Panc1 (cell line): ENCODE data around the gene SYNE1. TPM values are rescaled to one million over a fixed set of nuclear protein-coding genes. Genes with fewer than 3 reads are reported as not detected.

Experiments used
- ATAC-seq: fragments of 200-7000 bp; cut with Tn5 transposase; 2 replicates; pipeline ENCODE4 v1.9.1; 2020; ENCODE audit warnings: mild to moderate bottlenecking, moderate library complexity
- BruUV-seq: library from RNA; stranded (reverse); fragments of 400-500 nt; replicated peaks from 2 replicates; lab custom pipeline; 2021; lab: Mats Ljungman, UMichigan
- CTCF ChIA-PET: fragments of 300-600 bp; sonication (Branson Sonifier 250); formaldehyde crosslinking; loops from one replicate; lab custom pipeline; 2022; ENCODE audit warnings: antibody characterized with exemption; lab: Charles Lee
- POLR2A ChIA-PET: fragments of 300-600 bp; sonication (Branson Sonifier 250); formaldehyde crosslinking; loops from one replicate; lab custom pipeline; 2022; ENCODE audit warnings: antibody characterized with exemption; lab: Charles Lee
- DNase-seq: peaks from one replicate; pipeline ENCODE4 v3.0.0-alpha.2; 2010; ENCODE audit warnings: low read depth, low spot score
- H3K27ac ChIP-seq: 2 replicates; pipeline ENCODE4 v1.5.1; 2011; ENCODE audit warnings: mild to moderate bottlenecking, low read length, inconsistent platforms
- H3K27me3 ChIP-seq: fragments of 200-500 bp; sonication (Bioruptor generic); 2 replicates; pipeline ENCODE4 v1.6.0; 2014; ENCODE audit warnings: low read length, inconsistent platforms; ENCODE audit not compliant: control insufficient read depth, insufficient read depth
- H3K36me3 ChIP-seq: fragments of 200-500 bp; sonication (Bioruptor generic); 2 replicates; pipeline ENCODE4 v1.5.1; 2014; ENCODE audit warnings: inconsistent platforms, mild to moderate bottlenecking, low read length, moderate library complexity; ENCODE audit not compliant: control insufficient read depth, insufficient read depth
- H3K4me1 ChIP-seq: 2 replicates; pipeline ENCODE4 v1.5.1; 2011; ENCODE audit warnings: inconsistent platforms, mild to moderate bottlenecking, low read length, moderate library complexity; ENCODE audit not compliant: control insufficient read depth, insufficient read depth
- H3K4me3 ChIP-seq, 2 experiments: 2 replicates each; pipeline ENCODE4 v1.5.1; 2011 to 2012; ENCODE audit warnings: low read depth in 2 of 2, low read length in 2 of 2, mild to moderate bottlenecking in 2 of 2, inconsistent platforms in 1 of 2, moderate library complexity in 1 of 2
- H3K9me3 ChIP-seq: fragments of 200-500 bp; sonication (Bioruptor generic); 2 replicates; pipeline ENCODE4 v1.5.1; 2014; ENCODE audit warnings: low read depth, mild to moderate bottlenecking, inconsistent platforms, low read length, moderate library complexity; ENCODE audit not compliant: control insufficient read depth, insufficient read depth
- POLR2AphosphoS5 ChIP-seq: IDR thresholded peaks from 2 replicates; pipeline ENCODE4 v1.6.1; 2012; ENCODE audit warnings: mild to moderate bottlenecking, low read depth, low read length, moderate library complexity
- REST ChIP-seq, 2 experiments: IDR thresholded peaks; 2 replicates each; pipeline ENCODE4 v1.6.1; 2011 to 2012; ENCODE audit warnings: low read depth in 2 of 2, control low read depth in 1 of 2, low read length in 1 of 2, mild to moderate bottlenecking in 1 of 2, moderate library complexity in 1 of 2; ENCODE audit not compliant: insufficient read depth in 1 of 2
- SIN3A ChIP-seq: IDR thresholded peaks from 2 replicates; pipeline ENCODE4 v1.6.1; 2012; ENCODE audit warnings: low read depth, mild to moderate bottlenecking, low read length, moderate library complexity, borderline replicate concordance; ENCODE audit not compliant: insufficient read depth
- TCF7L2 ChIP-seq: IDR thresholded peaks from 2 replicates; pipeline ENCODE4 v1.6.1; 2011; ENCODE audit warnings: mild to moderate bottlenecking, low read depth, low read length, inconsistent platforms
- in situ Hi-C: cut with HindIII; loops from 2 replicates; pipeline ENCODE4 v1.10.0; 2016; ENCODE audit warnings: low sequenced_read_pairs, low pct_unique_long_range_greater_than_20kb
- intact Hi-C: fragments of 100-400 bp; cut with micrococcal nuclease; formaldehyde crosslinking; loops from one replicate; pipeline ENCODE4 v1.10.0; 2022; ENCODE audit not compliant: unreplicated experiment
- total RNA-seq: library from RNA; stranded (reverse); gene quantifications from one replicate; pipeline ENCODE4 v1.2.1, GENCODE V29; 2021; ENCODE audit not compliant: unreplicated experiment
- TF ChIP-seq, protein P1 (sequence below): fragments of 450-650 bp; IDR thresholded peaks from 2 replicates; pipeline ENCODE4 v1.5.1; 2017; ENCODE audit warnings: mild to moderate bottlenecking

Gene SYNE1
- total RNA-seq, 1 experiment from 2014 or later: 3.2 TPM

- Histone ChIP-seq H3K4me3 (no peak overlapping the region), H3K36me3 (no peaks in the 10 kb centered on the region), H3K27me3 (no peaks in the 10 kb centered on the region), H3K27ac (no peak overlapping the region), H3K9me3 (no peaks in the 10 kb centered on the region), H3K4me1 (no peaks in the 10 kb centered on the region)
- no peak for TF ChIP-seq REST (IDR thresholded peaks at IDR 0.05; ENCODE audit: insufficient read depth in 1 of 2, low read depth in 2 of 2, low read length in 1 of 2)
- TF ChIP-seq, protein P1, sequence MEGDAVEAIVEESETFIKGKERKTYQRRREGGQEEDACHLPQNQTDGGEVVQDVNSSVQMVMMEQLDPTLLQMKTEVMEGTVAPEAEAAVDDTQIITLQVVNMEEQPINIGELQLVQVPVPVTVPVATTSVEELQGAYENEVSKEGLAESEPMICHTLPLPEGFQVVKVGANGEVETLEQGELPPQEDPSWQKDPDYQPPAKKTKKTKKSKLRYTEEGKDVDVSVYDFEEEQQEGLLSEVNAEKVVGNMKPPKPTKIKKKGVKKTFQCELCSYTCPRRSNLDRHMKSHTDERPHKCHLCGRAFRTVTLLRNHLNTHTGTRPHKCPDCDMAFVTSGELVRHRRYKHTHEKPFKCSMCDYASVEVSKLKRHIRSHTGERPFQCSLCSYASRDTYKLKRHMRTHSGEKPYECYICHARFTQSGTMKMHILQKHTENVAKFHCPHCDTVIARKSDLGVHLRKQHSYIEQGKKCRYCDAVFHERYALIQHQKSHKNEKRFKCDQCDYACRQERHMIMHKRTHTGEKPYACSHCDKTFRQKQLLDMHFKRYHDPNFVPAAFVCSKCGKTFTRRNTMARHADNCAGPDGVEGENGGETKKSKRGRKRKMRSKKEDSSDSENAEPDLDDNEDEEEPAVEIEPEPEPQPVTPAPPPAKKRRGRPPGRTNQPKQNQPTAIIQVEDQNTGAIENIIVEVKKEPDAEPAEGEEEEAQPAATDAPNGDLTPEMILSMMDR: no peak
- no peak for TF ChIP-seq POLR2AphosphoS5
- no peak for TF ChIP-seq SIN3A
- no peak for TF ChIP-seq TCF7L2
- intact Hi-C loops (no loop called here), in situ Hi-C loops (no loop called here)
- CTCF ChIA-PET: no interaction called here
- no TSS peak for BruUV-seq
- DNase-seq (no peak), ATAC-seq (no peak)
- POLR2A ChIA-PET: no interaction called here
Observed at GRCh38 chr6:152195896-152196295, 441.3 kb downstream of the SYNE1 start.

GRCh38 chr6:152189736-152190135, 447.4 kb downstream of the SYNE1 start:
- in situ Hi-C loops (no loop called here), intact Hi-C loops (no loop called here)
- H3K4me3 ChIP-seq: no peak overlapping the region
- ChIA-PET CTCF (no interaction called here), POLR2A (no interaction called here)
- DNase-seq (no peak), ATAC-seq (no peak)
- H3K4me1 ChIP-seq: no peaks in the 10 kb centered on the region
- no peaks in the 10 kb centered on the region for H3K27me3 ChIP-seq
- no peaks in the 10 kb centered on the region for H3K9me3 ChIP-seq
- no peaks in the 10 kb centered on the region for H3K36me3 ChIP-seq
- no peak overlapping the region for H3K27ac ChIP-seq
- no TSS peak for BruUV-seq
- TF ChIP-seq, protein P1: no peak
- no peak for TF ChIP-seq REST (IDR thresholded peaks at IDR 0.05; ENCODE audit: insufficient read depth in 1 of 2, low read depth in 2 of 2, low read length in 1 of 2)
- no peak for TF ChIP-seq TCF7L2
- TF ChIP-seq POLR2AphosphoS5: no peak
- no peak for TF ChIP-seq SIN3A
